ENCODE results near the gene ZDHHC13.

Gene ZDHHC13

DNA sequence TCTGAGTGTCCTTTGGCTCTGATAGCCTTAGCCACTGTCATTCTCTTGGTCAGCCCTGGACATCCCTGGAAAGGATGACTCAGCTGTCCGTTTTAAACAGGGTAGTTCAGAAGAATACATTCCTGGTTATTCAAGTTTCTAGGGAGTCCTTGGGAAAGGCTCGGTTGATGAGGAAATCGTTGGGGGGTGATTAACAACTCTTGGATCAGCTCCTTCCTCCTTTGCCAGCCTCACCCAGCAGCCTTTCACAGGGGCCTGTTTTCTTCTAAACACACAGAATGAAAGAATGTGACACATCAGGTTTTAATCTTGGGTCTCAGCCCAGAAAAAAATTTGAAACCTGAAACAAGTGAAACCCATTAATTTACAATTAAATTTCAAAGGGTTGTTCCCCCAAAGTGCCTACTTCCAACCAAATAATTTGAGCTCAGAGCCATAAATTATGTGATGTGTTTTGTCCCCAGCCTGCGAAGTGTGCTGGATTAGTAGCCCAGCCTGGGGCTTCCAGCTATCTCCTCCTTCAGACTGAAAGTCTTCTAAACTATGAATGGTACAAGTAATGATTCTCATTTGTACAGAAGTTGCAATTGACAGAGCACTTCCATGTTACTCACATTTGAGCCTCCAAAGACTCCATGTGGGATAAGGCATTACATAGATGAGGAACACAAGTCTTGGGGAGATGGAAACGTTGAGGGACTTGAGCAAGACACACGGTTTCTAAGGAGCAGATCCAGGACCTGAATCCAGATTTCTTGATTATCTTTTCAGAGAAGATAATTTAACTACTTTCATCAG is 37.1 kb upstream of the ZDHHC13 start:
- TF ChIP-seq GABPA (IDR thresholded peaks at IDR 0.05; ENCODE audit: low read depth) = no peak
- TF ChIP-seq, protein P1, sequence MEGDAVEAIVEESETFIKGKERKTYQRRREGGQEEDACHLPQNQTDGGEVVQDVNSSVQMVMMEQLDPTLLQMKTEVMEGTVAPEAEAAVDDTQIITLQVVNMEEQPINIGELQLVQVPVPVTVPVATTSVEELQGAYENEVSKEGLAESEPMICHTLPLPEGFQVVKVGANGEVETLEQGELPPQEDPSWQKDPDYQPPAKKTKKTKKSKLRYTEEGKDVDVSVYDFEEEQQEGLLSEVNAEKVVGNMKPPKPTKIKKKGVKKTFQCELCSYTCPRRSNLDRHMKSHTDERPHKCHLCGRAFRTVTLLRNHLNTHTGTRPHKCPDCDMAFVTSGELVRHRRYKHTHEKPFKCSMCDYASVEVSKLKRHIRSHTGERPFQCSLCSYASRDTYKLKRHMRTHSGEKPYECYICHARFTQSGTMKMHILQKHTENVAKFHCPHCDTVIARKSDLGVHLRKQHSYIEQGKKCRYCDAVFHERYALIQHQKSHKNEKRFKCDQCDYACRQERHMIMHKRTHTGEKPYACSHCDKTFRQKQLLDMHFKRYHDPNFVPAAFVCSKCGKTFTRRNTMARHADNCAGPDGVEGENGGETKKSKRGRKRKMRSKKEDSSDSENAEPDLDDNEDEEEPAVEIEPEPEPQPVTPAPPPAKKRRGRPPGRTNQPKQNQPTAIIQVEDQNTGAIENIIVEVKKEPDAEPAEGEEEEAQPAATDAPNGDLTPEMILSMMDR (IDR thresholded peaks at IDR 0.05; ENCODE audit: insufficient read depth, low read length) = no peak
- DNase-seq (ENCODE audit: low read depth in 1 of 2, low spot score in 1 of 2) = no peak
- H3K27me3 ChIP-seq (ENCODE audit: insufficient read depth, poor library complexity, severe bottlenecking) = peaks cover 4% of the 10 kb centered on the region
- no peak overlapping the region for H3K27ac ChIP-seq (replicated peaks)
- H3K4me3 ChIP-seq (replicated peaks; ENCODE audit: insufficient read depth, low read length) = no peak overlapping the region

DNA sequence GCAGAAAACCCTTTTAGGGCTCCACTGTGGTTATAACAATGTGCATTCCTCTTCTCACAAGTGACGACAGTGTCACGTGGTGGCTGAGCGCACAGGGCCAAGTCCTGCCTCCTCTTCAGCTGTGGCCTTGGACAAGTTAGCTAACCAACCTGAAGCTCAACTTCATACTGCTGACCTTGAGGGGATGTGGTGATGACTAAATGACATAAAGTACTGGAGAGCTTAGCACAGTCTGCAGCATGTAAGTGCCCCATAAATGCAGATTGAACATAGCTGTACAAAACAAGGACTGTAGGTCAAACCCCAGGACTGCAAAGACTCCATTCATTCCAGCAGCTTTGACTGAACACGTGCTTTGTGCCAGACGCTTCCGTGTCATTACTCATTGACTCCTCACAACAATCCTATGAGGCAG is 36.4 kb upstream of the ZDHHC13 start:
- TF ChIP-seq, protein P2, sequence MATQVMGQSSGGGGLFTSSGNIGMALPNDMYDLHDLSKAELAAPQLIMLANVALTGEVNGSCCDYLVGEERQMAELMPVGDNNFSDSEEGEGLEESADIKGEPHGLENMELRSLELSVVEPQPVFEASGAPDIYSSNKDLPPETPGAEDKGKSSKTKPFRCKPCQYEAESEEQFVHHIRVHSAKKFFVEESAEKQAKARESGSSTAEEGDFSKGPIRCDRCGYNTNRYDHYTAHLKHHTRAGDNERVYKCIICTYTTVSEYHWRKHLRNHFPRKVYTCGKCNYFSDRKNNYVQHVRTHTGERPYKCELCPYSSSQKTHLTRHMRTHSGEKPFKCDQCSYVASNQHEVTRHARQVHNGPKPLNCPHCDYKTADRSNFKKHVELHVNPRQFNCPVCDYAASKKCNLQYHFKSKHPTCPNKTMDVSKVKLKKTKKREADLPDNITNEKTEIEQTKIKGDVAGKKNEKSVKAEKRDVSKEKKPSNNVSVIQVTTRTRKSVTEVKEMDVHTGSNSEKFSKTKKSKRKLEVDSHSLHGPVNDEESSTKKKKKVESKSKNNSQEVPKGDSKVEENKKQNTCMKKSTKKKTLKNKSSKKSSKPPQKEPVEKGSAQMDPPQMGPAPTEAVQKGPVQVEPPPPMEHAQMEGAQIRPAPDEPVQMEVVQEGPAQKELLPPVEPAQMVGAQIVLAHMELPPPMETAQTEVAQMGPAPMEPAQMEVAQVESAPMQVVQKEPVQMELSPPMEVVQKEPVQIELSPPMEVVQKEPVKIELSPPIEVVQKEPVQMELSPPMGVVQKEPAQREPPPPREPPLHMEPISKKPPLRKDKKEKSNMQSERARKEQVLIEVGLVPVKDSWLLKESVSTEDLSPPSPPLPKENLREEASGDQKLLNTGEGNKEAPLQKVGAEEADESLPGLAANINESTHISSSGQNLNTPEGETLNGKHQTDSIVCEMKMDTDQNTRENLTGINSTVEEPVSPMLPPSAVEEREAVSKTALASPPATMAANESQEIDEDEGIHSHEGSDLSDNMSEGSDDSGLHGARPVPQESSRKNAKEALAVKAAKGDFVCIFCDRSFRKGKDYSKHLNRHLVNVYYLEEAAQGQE (IDR thresholded peaks at IDR 0.05; ENCODE audit: insufficient replicate concordance, low read depth) = no peak
- TF ChIP-seq SPI1 (IDR thresholded peaks at IDR 0.05; ENCODE audit: borderline replicate concordance, low read depth) (no peak), GABPA (IDR thresholded peaks at IDR 0.05; ENCODE audit: low read depth) (no peak), POLR2AphosphoS5 (IDR thresholded peaks at IDR 0.05; ENCODE audit: low read depth) (no peak)
- TF ChIP-seq, protein P1 (IDR thresholded peaks at IDR 0.05; ENCODE audit: insufficient read depth, low read length) = no peak
- no peak for DNase-seq (ENCODE audit: low read depth in 1 of 2, low spot score in 1 of 2)
- Histone ChIP-seq H3K27ac (replicated peaks) (no peak overlapping the region), H3K27me3 (ENCODE audit: insufficient read depth, poor library complexity, severe bottlenecking) (peaks cover 4% of the 10 kb centered on the region), H3K4me3 (replicated peaks; ENCODE audit: insufficient read depth, low read length) (no peak overlapping the region)

DNA sequence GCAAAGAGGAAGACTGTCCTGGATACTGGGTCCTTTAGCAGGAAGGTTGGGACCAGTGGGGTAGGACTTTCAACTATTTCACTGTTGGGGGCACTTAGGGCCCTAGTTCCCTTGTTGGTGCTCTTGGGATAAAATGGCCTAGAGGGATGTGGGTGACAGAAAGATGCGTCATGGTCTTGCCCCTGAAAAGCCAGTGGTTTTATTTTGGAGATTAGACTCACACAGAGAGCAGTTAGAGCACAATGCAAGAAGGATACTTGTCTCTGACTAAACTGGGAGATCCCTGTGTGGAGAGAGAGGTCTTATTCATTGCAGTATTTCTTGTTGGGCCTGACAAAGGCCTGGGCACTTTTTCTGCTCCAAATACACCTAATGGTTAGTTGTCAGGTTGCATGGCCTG is 33.8 kb upstream of the ZDHHC13 start:
- H3K4me3 ChIP-seq (replicated peaks; ENCODE audit: insufficient read depth, low read length) = no peak overlapping the region
- no peak overlapping the region for H3K27ac ChIP-seq (replicated peaks)
- no peak for TF ChIP-seq POLR2AphosphoS5 (IDR thresholded peaks at IDR 0.05; ENCODE audit: low read depth)
- TF ChIP-seq, protein P1 (IDR thresholded peaks at IDR 0.05; ENCODE audit: insufficient read depth, low read length) = no peak
- H3K27me3 ChIP-seq (ENCODE audit: insufficient read depth, poor library complexity, severe bottlenecking) = peaks cover 4% of the 10 kb centered on the region
- DNase-seq (ENCODE audit: low read depth in 1 of 2, low spot score in 1 of 2) = no peak

DNA sequence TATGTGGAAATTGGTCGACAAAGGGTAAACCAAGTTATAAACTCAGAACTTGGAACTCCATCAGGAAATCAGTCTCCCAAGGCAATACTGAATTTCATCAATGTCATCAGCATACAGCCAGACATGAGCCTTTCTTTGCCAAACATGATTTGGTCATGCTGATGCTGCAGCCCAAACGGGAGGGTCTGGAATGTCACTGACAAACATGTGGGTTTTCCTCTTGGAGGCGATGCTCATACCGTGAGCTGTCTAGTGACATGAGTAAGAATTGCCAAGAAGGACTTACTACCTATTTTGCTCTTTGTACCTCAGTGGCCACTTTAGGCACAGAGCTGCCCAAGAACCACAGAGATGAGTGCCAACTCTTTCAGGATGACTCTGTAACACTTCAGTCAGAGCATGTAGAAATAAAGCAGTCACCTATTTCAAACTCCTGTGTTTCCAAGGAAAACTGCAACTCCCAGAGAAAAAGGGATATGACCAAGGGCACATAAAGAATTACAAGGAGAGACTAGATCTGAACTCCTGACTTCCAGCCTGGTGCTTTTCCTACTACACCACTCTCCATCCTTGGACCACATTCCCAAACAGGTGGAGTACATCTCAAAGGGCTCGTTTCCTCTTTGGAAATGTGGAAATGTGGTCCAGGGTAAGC is 32.2 kb upstream of the ZDHHC13 start:
- Histone ChIP-seq H3K4me3 (replicated peaks; ENCODE audit: insufficient read depth, low read length) (no peak overlapping the region), H3K27me3 (ENCODE audit: insufficient read depth, poor library complexity, severe bottlenecking) (peaks cover 4% of the 10 kb centered on the region), H3K27ac (replicated peaks) (no peak overlapping the region)
- DNase-seq (ENCODE audit: low read depth in 1 of 2, low spot score in 1 of 2) = no peak
- no peak for TF ChIP-seq POLR2AphosphoS5 (IDR thresholded peaks at IDR 0.05; ENCODE audit: low read depth)
- TF ChIP-seq GABPA (IDR thresholded peaks at IDR 0.05; ENCODE audit: low read depth) = no peak
- TF ChIP-seq, protein P2 (IDR thresholded peaks at IDR 0.05; ENCODE audit: insufficient replicate concordance, low read depth) = no peak
- TF ChIP-seq SPI1 (IDR thresholded peaks at IDR 0.05; ENCODE audit: borderline replicate concordance, low read depth) = no peak
- TF ChIP-seq, protein P1 (IDR thresholded peaks at IDR 0.05; ENCODE audit: insufficient read depth, low read length) = no peak
